CD4-positive, alpha-beta T cell (primary cell): ENCODE results near the gene HTRA2. TPM values are rescaled to one million over a fixed set of nuclear protein-coding genes. Genes with fewer than 3 reads are reported as not detected.

Source experiments
- ATAC-seq: fragments of 200-7000 bp; cut with Tn5 transposase; one replicate; pipeline ENCODE4 v1.10.0; 2022; ENCODE audit warnings: mild to moderate bottlenecking; ENCODE audit not compliant: poor library complexity
- CTCF ChIA-PET: fragments of 350-600 bp; sonication (Branson Sonifier 250); formaldehyde crosslinking; loops from one replicate; lab custom pipeline; 2021; ENCODE audit warnings: antibody characterized with exemption, inconsistent platforms; lab: Charles Lee
- POLR2A ChIA-PET: fragments of 350-600 bp; sonication (Branson Sonifier 250); formaldehyde crosslinking; loops from one replicate; lab custom pipeline; 2021; ENCODE audit warnings: antibody characterized with exemption, inconsistent platforms; lab: Charles Lee
- DNase-seq, 14 experiments: peaks; one replicate each; pipeline ENCODE4 v3.0.0-alpha.2; 2013 to 2020; ENCODE audit warnings: mixed read lengths in 2 of 14
- H3K27ac ChIP-seq, 2 donors: one replicate each; pipeline versions ENCODE4 v1.5.1 to v1.7.0; 2013; ENCODE audit warnings: low read length in 2 of 2, low read depth in 1 of 2, mild to moderate bottlenecking in 1 of 2
- H3K27me3 ChIP-seq, 2 experiments: 1 replicate in 1 of 2; 2 replicates in 1 of 2; pipeline versions ENCODE4 v1.6.1 to v1.7.0; 2013; ENCODE audit warnings: low read length in 2 of 2, control low read depth in 1 of 2, mild to moderate bottlenecking in 1 of 2, moderate library complexity in 1 of 2; ENCODE audit not compliant: insufficient read depth in 2 of 2, control insufficient read depth in 1 of 2
- H3K36me3 ChIP-seq: one replicate; pipeline ENCODE4 v1.6.1; 2013; ENCODE audit warnings: low read length, control low read depth; ENCODE audit not compliant: insufficient read depth
- H3K4me1 ChIP-seq: one replicate; pipeline ENCODE4 v1.6.1; 2013; ENCODE audit warnings: low read length, control low read depth; ENCODE audit not compliant: insufficient read depth
- H3K4me3 ChIP-seq: one replicate; pipeline ENCODE4 v1.5.1; 2013; ENCODE audit warnings: mild to moderate bottlenecking, low read length, moderate library complexity
- H3K9me3 ChIP-seq, 2 experiments: 1 replicate in 1 of 2; 2 replicates in 1 of 2; pipeline versions ENCODE4 v1.6.1 to v1.7.0; 2013; ENCODE audit warnings: low read length in 2 of 2, mild to moderate bottlenecking in 2 of 2, control low read depth in 1 of 2, moderate library complexity in 1 of 2; ENCODE audit not compliant: control insufficient read depth in 1 of 2, insufficient read depth in 1 of 2
- H3K27ac Mint-ChIP-seq: one replicate; pipeline ENCODE4 v1.8.0; 2020; ENCODE audit warnings: mixed read lengths
- H3K27me3 Mint-ChIP-seq: one replicate; pipeline ENCODE4 v1.8.0; 2021; ENCODE audit warnings: mixed read lengths
- H3K36me3 Mint-ChIP-seq: one replicate; pipeline ENCODE4 v1.8.0; 2021; ENCODE audit warnings: low read depth, mixed read lengths
- H3K4me1 Mint-ChIP-seq: one replicate; pipeline ENCODE4 v1.8.0; 2021; ENCODE audit warnings: low read depth, mixed read lengths
- H3K4me3 Mint-ChIP-seq: one replicate; pipeline ENCODE4 v1.8.0; 2020; ENCODE audit warnings: mild to moderate bottlenecking, mixed read lengths
- H3K9me3 Mint-ChIP-seq: one replicate; pipeline ENCODE4 v1.8.0; 2020; ENCODE audit warnings: mixed read lengths
- CTCF ChIP-seq: fragments of 200-600 bp; IDR thresholded peaks from one replicate; pipeline ENCODE4 v1.8.0; 2022; ENCODE audit warnings: antibody characterized with exemption, mild to moderate bottlenecking
- intact Hi-C, 2 experiments: fragments of 100-400 bp; cut with DNase I in 1 of 2; cut with micrococcal nuclease in 1 of 2; formaldehyde crosslinking; loops; one replicate each; pipeline versions ENCODE4 v1.15.1 to v1.9.0; 2023 to 2025; cut with DNase I, micrococcal nuclease
- total RNA-seq, 174 experiments: library from RNA in 2 of 174; stranded (reverse) in 2 of 174; gene quantifications; one replicate each; pipeline ENCODE4 v1.2.3 and lab custom pipeline; 2021 to 2026

Gene HTRA2
- total RNA-seq, 2 experiments from 2014 or later: 15.3 to 16.0 TPM

- intact Hi-C loops: no loop called here
- H3K27ac Mint-ChIP-seq: no peak overlapping the region
- H3K4me3 ChIP-seq: no peak overlapping the region
- peaks cover 0 to 4% of the 10 kb centered on the region in 2 experiments for H3K27me3 ChIP-seq
- ChIA-PET POLR2A (no interaction called here), CTCF (no interaction called here)
- no peaks in the 10 kb centered on the region for H3K9me3 Mint-ChIP-seq
- ATAC-seq: no peak
- no peak overlapping the region for H3K27ac ChIP-seq
- no peak for TF ChIP-seq CTCF
- peaks cover 10% of the 10 kb centered on the region for H3K27me3 Mint-ChIP-seq
- DNase-seq: no peak
- H3K4me1 Mint-ChIP-seq: peaks cover 20% of the 10 kb centered on the region
- no peaks in the 10 kb centered on the region for H3K9me3 ChIP-seq
- no peaks in the 10 kb centered on the region for H3K36me3 Mint-ChIP-seq
- no peaks in the 10 kb centered on the region for H3K36me3 ChIP-seq
- no peak overlapping the region for H3K4me3 Mint-ChIP-seq
- peaks cover 5% of the 10 kb centered on the region for H3K4me1 ChIP-seq
These were observed 42.6 kb downstream of the HTRA2 start for GRCh38 chr2:74572178-74572925.

- Histone ChIP-seq H3K36me3 (no peaks in the 10 kb centered on the region), H3K9me3 (no peaks in the 10 kb centered on the region), H3K4me1 (peaks cover 5% of the 10 kb centered on the region), H3K27ac (peak overlapping the region in 1 of 2 donors; percentile 2), H3K4me3 (peak overlapping the region; percentile 4), H3K27me3 (no peaks in the 10 kb centered on the region)
- no peaks in the 10 kb centered on the region for H3K9me3 Mint-ChIP-seq
- no peak for TF ChIP-seq CTCF
- POLR2A ChIA-PET: interaction anchor here (1.7 kb wide), 1 partner anchor 115 kb away, joined by 5 read pairs; the partner anchor contains the start of gene WBP1
- no peaks in the 10 kb centered on the region for H3K27me3 Mint-ChIP-seq
- intact Hi-C loops: no loop called here
- peaks cover 20% of the 10 kb centered on the region for H3K4me1 Mint-ChIP-seq
- peak overlapping the region; percentile 61 for H3K4me3 Mint-ChIP-seq
- DNase-seq (peak in 5 of 14 experiments; percentile 4 to 65 (median 60)), ATAC-seq (peak; percentile 87)
- H3K27ac Mint-ChIP-seq: peak overlapping the region; percentile 68
- H3K36me3 Mint-ChIP-seq: no peaks in the 10 kb centered on the region
- CTCF ChIA-PET: no interaction called here
These were observed 44.2 kb downstream of the HTRA2 start for GRCh38 chr2:74573747-74574562.

GRCh38 chr2:74575320-74575719 lies 45.6 kb downstream of the HTRA2 start:
- TF ChIP-seq CTCF: no peak
- ChIA-PET POLR2A (interaction anchor here (1.7 kb wide), 1 partner anchor 116 kb away, joined by 5 read pairs; the partner anchor contains the start of gene WBP1), CTCF (no interaction called here)
- ATAC-seq: no peak
- no peaks in the 10 kb centered on the region for H3K9me3 ChIP-seq
- H3K27ac ChIP-seq: no peak overlapping the region
- no peaks in the 10 kb centered on the region for H3K9me3 Mint-ChIP-seq
- no peak for DNase-seq
- H3K36me3 Mint-ChIP-seq: no peaks in the 10 kb centered on the region
- H3K27me3 Mint-ChIP-seq: peaks cover 4% of the 10 kb centered on the region
- no peaks in the 10 kb centered on the region for H3K36me3 ChIP-seq
- intact Hi-C loops: no loop called here
- H3K27ac Mint-ChIP-seq: no peak overlapping the region
- H3K4me3 Mint-ChIP-seq: no peak overlapping the region
- H3K4me1 ChIP-seq: peaks cover 5% of the 10 kb centered on the region
- H3K4me1 Mint-ChIP-seq: peaks cover 20% of the 10 kb centered on the region
- no peaks in the 10 kb centered on the region for H3K27me3 ChIP-seq
- H3K4me3 ChIP-seq: no peak overlapping the region
